Common myeloid progenitor, CD34-positive (primary cell): ENCODE data around the gene ACER2.
A peak's percentile ranks its signal among the peaks of the same experiment; 100 is the strongest.

Source experiments
- CTCF ChIA-PET: fragments of 350-600 bp; sonication (Branson Sonifier 250); formaldehyde crosslinking; loops from one replicate; lab custom pipeline; 2021; ENCODE audit warnings: antibody characterized with exemption; lab: Charles Lee
- POLR2A ChIA-PET: fragments of 350-600 bp; sonication (Branson Sonifier 250); formaldehyde crosslinking; loops from one replicate; lab custom pipeline; 2021; ENCODE audit warnings: antibody characterized with exemption; lab: Charles Lee
- DNase-seq, 3 donors: peaks; one replicate each; pipeline versions ENCODE4 v3.0.0 to v3.0.0-alpha.2; 2013
- H3K27ac ChIP-seq, 2 experiments: 1 replicate in 1 of 2; 2 replicates in 1 of 2; pipeline ENCODE4 v1.7.0; 2013; ENCODE audit warnings: inconsistent platforms in 2 of 2, low read length in 2 of 2, mild to moderate bottlenecking in 2 of 2, low read depth in 1 of 2, moderate library complexity in 1 of 2; ENCODE audit not compliant: severe bottlenecking in 2 of 2, insufficient read depth in 1 of 2, poor library complexity in 1 of 2
- H3K27me3 ChIP-seq, 5 experiments: replicated peaks in 2 of 5; 1 replicate in 3 of 5; 2 replicates in 2 of 5; pipeline versions ENCODE4 v1.6.1 to v1.7.0; 2013; ENCODE audit warnings: low read length in 4 of 5, mild to moderate bottlenecking in 2 of 5, moderate library complexity in 2 of 5, inconsistent platforms in 1 of 5; ENCODE audit not compliant: insufficient read depth in 5 of 5, control insufficient read depth in 4 of 5
- H3K36me3 ChIP-seq, 4 experiments: 1 replicate in 2 of 4; 2 replicates in 2 of 4; pipeline versions ENCODE4 v1.6.1 to v1.7.0; 2013; ENCODE audit warnings: low read length in 3 of 4, control low read depth in 1 of 4, mild to moderate bottlenecking in 1 of 4; ENCODE audit not compliant: control insufficient read depth in 4 of 4, insufficient read depth in 4 of 4
- H3K4me1 ChIP-seq, 4 experiments: 1 replicate in 3 of 4; 2 replicates in 1 of 4; pipeline versions ENCODE4 v1.6.1 to v1.7.1; 2013; ENCODE audit warnings: low read length in 3 of 4, mild to moderate bottlenecking in 3 of 4, control low read depth in 1 of 4, inconsistent platforms in 1 of 4, moderate library complexity in 1 of 4; ENCODE audit not compliant: control insufficient read depth in 4 of 4, insufficient read depth in 4 of 4; ENCODE audit errors: control extremely low read depth in 1 of 4
- H3K4me3 ChIP-seq, 7 experiments: 1 replicate in 4 of 7; 2 replicates in 3 of 7; pipeline versions ENCODE4 v1.5.1 to v1.7.0; 2013; ENCODE audit warnings: mild to moderate bottlenecking in 7 of 7, low read length in 6 of 7, moderate library complexity in 6 of 7, inconsistent platforms in 2 of 7, low read depth in 2 of 7, control low read depth in 1 of 7; ENCODE audit not compliant: insufficient read depth in 4 of 7, control insufficient read depth in 1 of 7; ENCODE audit errors: extremely low read depth in 1 of 7
- H3K9me3 ChIP-seq, 5 experiments: 1 replicate in 4 of 5; 2 replicates in 1 of 5; pipeline versions ENCODE4 v1.6.1 to v1.7.1; 2013; ENCODE audit warnings: low read length in 4 of 5, mild to moderate bottlenecking in 2 of 5, inconsistent platforms in 1 of 5, low read depth in 1 of 5, moderate library complexity in 1 of 5; ENCODE audit not compliant: control insufficient read depth in 4 of 5, insufficient read depth in 2 of 5; ENCODE audit errors: control extremely low read depth in 1 of 5
- WGBS: methylation state at CpG from one replicate; pipeline ENCODE4 v1.1.5; 2013; ENCODE audit not compliant: insufficient coverage; 5-methylcytosine and 5-hydroxymethylcytosine counted together

ACER2 gene

GRCh38 chr9:19486803-19487202, 78.0 kb downstream of the ACER2 start:
- H3K4me3 ChIP-seq = no peak overlapping the region
- H3K27ac ChIP-seq = no peak overlapping the region
- ChIA-PET POLR2A (no interaction called here), CTCF (interaction anchor here (2.2 to 8.8 kb wide), 2 partner anchors 16 to 22 kb away, joined by 11 to 41 read pairs; no protein-coding TSS in a partner anchor)
- WGBS = no CpG with 5 or more reads among the region's 3 CpGs
- DNase-seq = no peak
- no peaks in the 10 kb centered on the region for H3K4me1 ChIP-seq
- H3K36me3 ChIP-seq = no peaks in the 10 kb centered on the region
- no peaks in the 10 kb centered on the region for H3K27me3 ChIP-seq
- H3K9me3 ChIP-seq = no peaks in the 10 kb centered on the region

GRCh38 chr9:19488721-19489120, 79.9 kb downstream of the ACER2 start:
- no peak overlapping the region for H3K4me3 ChIP-seq
- POLR2A ChIA-PET = no interaction called here
- CTCF ChIA-PET = interaction anchor here (0.8 to 8.8 kb wide), 2 partner anchors 24 to 29 kb away, joined by 3 to 41 read pairs; no protein-coding TSS in a partner anchor
- H3K27ac ChIP-seq = no peak overlapping the region
- H3K9me3 ChIP-seq = no peaks in the 10 kb centered on the region
- WGBS = 100% methylated on average over 1 of the region's 2 CpGs
- no peak for DNase-seq
- no peaks in the 10 kb centered on the region for H3K27me3 ChIP-seq
- peaks cover 0 to 11% (median 5%) of the 10 kb centered on the region in 4 experiments for H3K4me1 ChIP-seq
- no peaks in the 10 kb centered on the region for H3K36me3 ChIP-seq

GRCh38 chr9:19490269-19490668, 81.5 kb downstream of the ACER2 start:
- Histone ChIP-seq H3K27ac (no peak overlapping the region), H3K27me3 (no peaks in the 10 kb centered on the region), H3K9me3 (no peaks in the 10 kb centered on the region), H3K36me3 (no peaks in the 10 kb centered on the region), H3K4me1 (peaks cover 0 to 17% (median 5%) of the 10 kb centered on the region in 4 experiments), H3K4me3 (no peak overlapping the region)
- POLR2A ChIA-PET = no interaction called here
- CTCF ChIA-PET = interaction anchor here (1.1 to 2.2 kb wide), 2 partner anchors 9 to 152 kb away, joined by 3 to 5 read pairs; no protein-coding TSS in a partner anchor
- DNase-seq = no peak
- WGBS = 98% methylated on average over 7 of the region's 8 CpGs

GRCh38 chr9:19490828-19491227, 82.0 kb downstream of the ACER2 start:
- H3K27ac ChIP-seq = no peak overlapping the region
- no peaks in the 10 kb centered on the region for H3K9me3 ChIP-seq
- no peaks in the 10 kb centered on the region for H3K36me3 ChIP-seq
- no peak for DNase-seq
- no peaks in the 10 kb centered on the region for H3K27me3 ChIP-seq
- H3K4me1 ChIP-seq = peaks cover 0 to 17% (median 5%) of the 10 kb centered on the region in 4 experiments
- CTCF ChIA-PET = interaction anchor here (2.2 kb wide), 1 partner anchor 9 kb away, joined by 5 read pairs; no protein-coding TSS in a partner anchor
- no peak overlapping the region for H3K4me3 ChIP-seq
- POLR2A ChIA-PET = no interaction called here

GRCh38 chr9:19492775-19493173, 84.0 kb downstream of the ACER2 start:
- POLR2A ChIA-PET = no interaction called here
- Histone ChIP-seq H3K36me3 (no peaks in the 10 kb centered on the region), H3K27ac (no peak overlapping the region), H3K4me1 (peaks cover 0 to 17% (median 5%) of the 10 kb centered on the region in 4 experiments), H3K27me3 (no peaks in the 10 kb centered on the region), H3K9me3 (no peaks in the 10 kb centered on the region), H3K4me3 (peak overlapping the region in 2 of 7 experiments; percentile 51 to 54)
- DNase-seq = peak in 2 of 3 donors; percentile 20 to 24
- CTCF ChIA-PET = interaction anchor here (1.1 to 1.5 kb wide), 4 partner anchors 26 to 160 kb away, joined by 3 to 5 read pairs (median 4); no protein-coding TSS in a partner anchor
- 79% methylated on average over 3 of the region's 4 CpGs for WGBS

GRCh38 chr9:19493174-19493811, 84.5 kb downstream of the ACER2 start:
- ChIA-PET CTCF (interaction anchor here (1.4 to 1.5 kb wide), 3 partner anchors 29 to 159 kb away, joined by 3 to 5 read pairs (median 5); no protein-coding TSS in a partner anchor), POLR2A (no interaction called here)
- WGBS = 10% methylated on average over 15 of the region's 19 CpGs

GRCh38 chr9:19493876-19494275, 85.1 kb downstream of the ACER2 start:
- H3K4me3 ChIP-seq = peak overlapping the region in 1 of 7 experiments; percentile 51
- WGBS = 15% methylated on average over 2 of the region's 2 CpGs

More at GRCh38 chr9:19493174-19493811, 84.5 kb downstream of the ACER2 start:
- no peaks in the 10 kb centered on the region for H3K27me3 ChIP-seq
- peaks cover 0 to 17% (median 5%) of the 10 kb centered on the region in 4 experiments for H3K4me1 ChIP-seq
- H3K4me3 ChIP-seq = peak overlapping the region in 3 of 7 experiments; percentile 12 to 54 (median 51)
- no peaks in the 10 kb centered on the region for H3K9me3 ChIP-seq
- H3K36me3 ChIP-seq = no peaks in the 10 kb centered on the region
- peak; percentile 48 to 76 (median 74) for DNase-seq
- H3K27ac ChIP-seq = no peak overlapping the region

More at GRCh38 chr9:19493876-19494275, 85.1 kb downstream of the ACER2 start:
- DNase-seq = no peak
- ChIA-PET POLR2A (no interaction called here), CTCF (no interaction called here)
- Histone ChIP-seq H3K27me3 (no peaks in the 10 kb centered on the region), H3K36me3 (no peaks in the 10 kb centered on the region), H3K4me1 (peaks cover 0 to 17% (median 5%) of the 10 kb centered on the region in 4 experiments), H3K27ac (no peak overlapping the region), H3K9me3 (no peaks in the 10 kb centered on the region)
